Germinal center (tissue), 1 donor: ENCODE data around the gene BRAT1.
A peak's percentile ranks its signal among the peaks of the same experiment; 100 is the strongest.

Experiments
- DNase-seq: peaks from one replicate; pipeline ENCODE4 v3.0.0; 2012; ENCODE audit warnings: mixed read lengths, low spot score

BRAT1 gene

DNA sequence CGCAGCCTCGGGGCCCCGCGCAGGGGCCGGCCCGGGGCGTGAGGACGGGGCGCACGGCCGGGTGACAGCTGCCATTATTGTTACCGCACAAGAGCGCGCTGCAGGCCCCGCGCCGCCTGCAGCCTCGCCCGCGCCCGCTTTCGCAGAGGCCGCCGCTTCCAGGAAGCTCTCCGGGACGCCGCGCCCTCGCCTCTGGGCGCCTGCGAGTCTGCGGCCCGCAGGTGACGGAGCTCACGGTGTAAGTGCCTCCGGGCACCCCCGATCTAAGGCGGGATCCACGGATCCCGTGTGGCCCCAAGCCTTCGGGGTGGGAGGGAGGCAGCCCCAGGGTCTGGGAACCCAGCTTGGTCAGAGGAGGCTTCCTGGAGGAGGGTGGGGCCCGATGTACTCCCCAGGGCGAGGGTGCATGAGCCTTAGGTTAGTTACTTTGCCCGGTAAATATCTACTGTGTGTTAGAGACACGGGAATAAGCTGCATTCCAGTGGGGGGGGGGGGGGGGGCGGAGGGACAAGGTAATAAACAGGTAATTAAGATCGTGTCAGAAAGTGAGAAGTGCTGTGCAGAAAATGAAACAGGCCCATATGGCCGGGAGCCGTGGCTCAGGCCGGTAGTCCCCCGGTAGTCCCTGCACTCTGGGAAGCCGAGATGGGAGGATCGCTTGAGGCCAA is 4.1 kb upstream of the BRAT1 start:
- DNase-seq: no peak

DNA sequence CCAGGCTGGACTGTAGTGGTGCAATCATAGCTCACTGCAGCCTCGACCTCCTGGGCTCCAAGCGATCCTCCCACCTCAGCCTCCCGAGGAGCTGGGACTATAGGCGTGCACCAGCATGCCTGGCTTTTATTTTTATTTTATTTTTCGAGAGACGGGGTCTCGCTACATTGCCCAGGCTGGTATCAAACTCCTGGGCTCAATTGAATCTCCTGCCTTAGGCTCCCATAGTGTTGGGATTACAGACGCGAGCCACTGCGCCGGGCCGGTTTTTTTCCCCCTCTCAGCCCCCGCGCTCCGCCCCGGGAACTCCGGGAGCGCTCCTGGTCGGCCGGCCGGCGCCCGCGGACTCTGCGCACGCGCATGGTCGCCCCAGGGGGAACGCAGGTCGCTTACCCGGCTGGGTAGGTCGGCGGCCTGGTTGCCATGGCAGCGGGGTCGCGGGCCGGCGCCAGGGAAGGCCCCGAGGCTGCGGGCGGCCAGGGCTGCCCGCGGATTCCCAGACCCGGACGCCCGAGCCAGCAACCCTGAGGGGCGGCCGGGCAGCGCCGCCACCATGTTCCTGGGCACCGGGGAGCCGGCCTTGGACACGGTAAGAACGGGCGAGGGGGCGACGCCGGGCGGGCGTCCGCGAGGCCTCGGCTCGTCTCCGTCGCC is 3.4 kb upstream of the BRAT1 start, which contains the start of gene IQCE:
TSS of gene IQCE (plus strand) at position 351 of the 654 bp plus-strand sequence. CDS start at position 554, 203 bp downstream.
- DNase-seq: peak; percentile 87

DNA sequence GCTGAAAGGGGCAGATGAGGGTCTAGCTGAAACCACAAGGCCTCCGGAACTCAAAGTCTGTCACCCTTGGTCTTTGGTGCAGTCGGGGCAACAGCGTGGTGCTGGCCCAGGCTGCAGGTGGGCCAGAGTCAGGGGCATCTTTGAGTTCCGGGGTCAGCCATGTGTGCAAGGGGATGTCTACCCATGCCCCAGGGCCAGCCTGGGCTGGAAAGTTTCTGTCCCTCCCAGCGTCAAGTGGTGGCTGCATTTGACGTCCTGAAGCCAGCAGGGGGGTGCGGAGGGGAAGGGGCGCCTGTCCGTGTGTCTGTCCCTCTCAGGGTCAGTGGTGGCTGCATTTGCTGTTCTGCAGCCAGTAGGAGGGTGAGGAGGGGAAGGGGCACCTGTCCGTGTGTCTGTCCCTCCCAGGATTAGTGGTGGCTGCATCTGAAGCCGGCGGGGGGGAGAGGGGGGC is 638 bp downstream of the BRAT1 start:
- DNase-seq: peak; percentile 36

DNA sequence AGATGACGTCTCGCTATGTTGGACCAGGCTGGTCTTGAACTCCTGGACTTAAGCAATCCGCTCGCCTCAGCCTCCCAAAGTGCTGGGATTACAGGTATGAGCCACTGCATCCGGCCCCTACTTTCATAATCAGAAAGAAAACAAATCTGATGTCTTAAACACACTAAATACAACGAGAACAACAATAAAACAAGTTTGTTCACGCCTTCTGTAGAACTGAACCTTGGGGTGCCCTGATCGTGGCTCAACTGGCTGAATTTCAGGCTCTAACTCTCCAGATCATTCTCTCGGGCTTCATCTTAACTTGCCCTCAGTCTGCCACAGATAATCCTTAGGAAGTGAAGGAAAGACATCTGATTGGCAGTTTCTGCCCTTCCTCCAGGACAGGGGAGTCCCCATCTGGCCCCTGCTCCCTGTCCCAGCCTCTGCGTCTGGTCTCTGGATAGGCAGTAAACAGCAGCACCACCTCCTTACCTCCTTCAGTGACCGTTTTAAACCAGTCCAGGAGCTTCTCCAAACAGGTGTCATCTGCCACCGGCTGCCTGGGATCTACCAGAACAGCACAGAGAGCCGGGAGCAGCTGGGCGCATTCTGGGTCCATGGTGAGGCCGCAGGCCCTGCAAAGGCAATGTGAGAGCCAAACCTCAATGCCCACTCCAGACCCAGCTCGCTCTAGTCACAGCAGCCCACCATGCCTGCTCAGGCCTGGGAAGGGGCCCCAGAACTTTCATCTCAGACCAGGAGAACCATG is 1.3 kb downstream of the BRAT1 start:
- no peak for DNase-seq

DNA sequence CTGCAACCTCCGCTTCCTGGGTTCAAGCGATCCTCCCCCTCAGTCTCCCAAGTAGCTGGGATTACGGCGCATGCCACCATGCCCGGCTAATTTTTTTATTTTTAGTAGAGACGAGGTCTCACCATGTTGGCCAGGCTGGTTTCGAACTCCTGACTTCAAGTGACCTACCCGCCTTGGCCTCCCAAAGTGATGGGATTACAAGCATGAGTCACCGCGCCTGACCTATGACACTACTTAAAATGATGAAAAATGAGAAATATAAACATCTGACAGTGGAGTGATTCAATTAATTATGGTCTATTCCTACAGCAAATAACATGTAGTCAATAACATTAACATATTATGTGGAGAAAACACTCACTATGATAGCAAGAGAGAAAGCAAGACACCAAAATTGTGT is 2.2 kb downstream of the BRAT1 start:
- DNase-seq: no peak

DNA sequence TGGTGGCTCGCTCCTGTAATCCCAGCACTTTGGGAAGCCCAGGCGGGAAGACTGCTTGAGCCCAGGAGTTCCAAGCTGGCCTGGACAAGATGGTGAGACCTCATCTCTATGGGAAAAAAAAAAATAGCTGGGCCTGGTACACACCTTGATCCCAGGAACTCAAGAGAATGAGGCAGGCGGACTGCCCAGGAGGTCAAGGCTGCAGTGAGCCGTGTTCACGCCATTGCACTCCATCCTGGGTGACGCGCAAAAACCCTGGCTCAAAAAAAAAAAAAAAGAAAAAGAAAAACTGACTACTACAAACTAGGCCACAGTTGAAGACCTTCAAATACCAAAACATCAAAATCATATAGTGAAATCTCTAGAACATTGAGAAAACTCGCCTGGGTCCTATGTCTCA is 3.9 kb downstream of the BRAT1 start:
- DNase-seq: no peak

DNA sequence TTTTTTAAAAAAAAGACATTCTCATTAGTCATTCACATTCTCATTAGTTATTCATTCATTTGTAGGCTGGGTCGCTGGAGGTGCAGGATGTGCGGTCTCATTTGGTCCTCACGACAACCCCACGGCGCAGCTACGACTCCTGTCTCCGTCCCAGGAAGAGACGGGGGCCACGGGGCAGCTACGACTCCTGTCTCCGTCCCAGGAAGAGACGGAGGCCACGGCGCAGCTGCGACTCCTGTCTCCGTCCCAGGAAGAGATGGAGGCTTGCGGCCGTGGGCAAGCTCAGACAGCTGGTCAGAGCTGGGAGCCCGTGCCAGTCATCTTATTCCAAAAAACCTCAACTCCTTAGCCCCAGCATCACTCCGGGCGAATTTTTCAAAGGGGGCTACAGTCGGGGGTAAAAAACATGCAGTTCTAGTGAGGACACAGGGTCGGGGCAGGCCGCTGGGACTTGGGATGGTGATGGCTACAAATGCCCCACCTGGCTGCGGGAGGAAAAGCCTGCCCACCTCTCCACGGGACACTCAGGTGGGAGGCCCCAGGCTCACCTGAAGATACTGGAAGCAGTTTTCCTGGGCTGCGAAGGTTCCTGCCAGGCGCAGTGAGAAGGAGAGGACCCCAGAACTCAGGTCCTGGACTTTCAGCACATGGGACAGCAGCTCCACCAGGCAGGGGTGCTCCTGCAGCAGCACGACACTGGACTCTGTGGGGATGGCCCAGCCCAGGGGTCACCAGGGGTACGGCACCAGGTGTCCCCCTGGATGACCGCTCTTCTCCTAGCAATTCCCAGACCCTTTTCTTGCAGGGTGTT is 8.3 kb downstream of the BRAT1 start:
- no peak for DNase-seq

DNA sequence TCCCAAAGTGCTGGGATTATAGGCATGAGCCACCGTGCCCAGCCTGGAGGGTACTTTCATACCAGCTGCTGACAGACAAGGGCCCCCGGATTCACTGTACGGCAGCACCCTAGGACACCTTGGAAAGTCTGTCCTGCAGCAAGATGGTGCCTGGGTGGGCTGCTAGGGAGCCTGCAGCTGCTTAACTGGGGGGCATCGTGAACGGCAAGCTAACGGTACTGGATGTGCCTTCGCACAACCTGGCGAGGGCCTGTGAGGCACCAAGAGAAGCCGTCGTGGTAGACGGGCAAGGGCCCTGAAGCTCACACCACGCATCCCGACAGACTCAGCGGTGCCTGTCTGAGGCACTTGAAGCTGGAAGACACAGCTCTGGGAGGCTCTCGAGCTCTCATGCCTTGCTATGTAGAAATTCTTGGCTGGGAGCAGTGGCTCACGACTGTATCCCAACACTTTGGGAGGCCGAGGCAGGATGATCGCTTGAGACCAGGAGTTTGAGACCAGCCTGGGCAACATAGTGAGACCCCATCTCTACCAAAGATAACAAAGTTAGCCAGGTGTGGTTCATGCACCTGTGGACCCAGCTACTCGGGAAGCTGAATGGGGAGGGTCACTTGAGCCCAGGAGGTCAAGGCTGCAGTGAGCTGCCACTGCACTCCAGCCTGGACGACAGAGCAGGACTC is 9.4 kb downstream of the BRAT1 start:
- no peak for DNase-seq

DNA sequence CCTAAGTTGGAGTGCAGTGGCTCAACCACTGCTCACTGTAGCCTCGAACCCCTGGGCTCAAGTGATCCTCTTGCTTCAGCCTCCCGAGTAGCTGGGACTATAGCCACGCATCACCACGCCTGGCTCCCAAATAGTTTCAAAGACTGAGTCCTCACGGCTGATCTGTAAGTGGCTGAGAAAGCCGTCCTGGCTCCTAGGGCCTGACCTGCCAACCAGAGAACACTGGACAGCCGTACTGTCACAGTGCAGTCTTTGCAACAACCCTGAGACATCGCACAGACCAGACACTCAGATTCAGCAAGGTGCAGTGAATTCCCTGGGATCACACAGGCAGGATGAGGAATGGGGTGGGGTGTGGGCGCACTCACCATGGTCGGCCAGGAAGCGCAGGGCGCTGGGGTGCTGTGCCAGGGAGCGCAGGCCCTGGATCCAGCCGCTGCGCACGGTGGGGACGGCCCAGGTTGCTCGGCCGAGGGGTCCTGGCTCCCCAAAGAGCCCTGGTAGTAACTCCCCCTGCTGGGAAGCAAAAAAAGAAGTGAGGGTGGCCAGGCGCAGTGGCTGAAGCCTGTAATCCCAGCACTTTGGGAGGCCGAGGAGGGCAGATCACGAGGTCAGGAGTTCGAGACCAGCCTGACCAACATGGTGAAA is 10.7 kb downstream of the BRAT1 start:
- DNase-seq: no peak

DNA sequence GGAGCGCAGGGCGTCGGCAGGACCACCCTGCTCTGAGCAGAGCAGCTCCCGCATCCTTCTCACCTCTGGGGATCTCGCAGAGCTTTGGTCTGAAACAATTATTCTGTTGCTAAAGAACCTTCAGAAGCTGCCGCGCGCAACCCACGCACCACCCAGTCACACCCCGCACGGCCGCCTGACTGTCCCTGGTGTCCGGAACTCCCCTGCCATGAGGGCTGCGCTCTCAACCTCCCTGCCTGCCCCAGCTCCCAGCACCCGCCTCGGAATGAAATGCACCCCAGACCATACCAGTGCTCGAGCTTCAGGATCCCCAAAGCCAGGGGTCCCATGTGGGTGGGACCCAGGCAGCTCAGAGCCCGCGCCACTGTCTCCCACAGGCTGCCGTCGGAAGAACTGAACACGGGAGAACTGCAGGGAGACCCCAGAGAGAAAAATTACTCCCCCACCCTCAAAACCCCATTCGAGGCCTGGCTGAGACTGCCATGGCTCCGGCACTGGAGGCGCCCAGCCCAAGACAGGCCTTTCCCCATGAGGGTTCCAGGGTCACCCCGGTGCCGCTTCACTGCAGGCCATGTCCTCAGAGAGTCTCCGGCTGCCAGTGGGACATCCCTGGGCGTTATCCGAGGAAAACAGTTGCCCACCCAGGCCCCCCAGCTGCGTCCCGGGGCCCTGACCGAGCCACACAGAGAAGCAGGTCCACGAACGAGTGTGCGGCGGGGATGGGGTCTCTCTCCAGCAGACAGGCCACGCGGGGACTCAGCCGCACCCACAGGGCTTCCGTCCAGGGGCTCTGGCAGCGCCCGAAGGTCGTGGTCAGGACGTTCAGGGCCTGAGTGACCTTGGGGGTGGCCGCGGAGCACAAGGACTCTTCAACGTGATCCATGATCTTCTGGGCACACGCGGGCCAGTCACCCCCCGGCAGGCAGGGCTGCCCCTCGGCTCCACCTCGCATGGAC is 12.1 kb downstream of the BRAT1 start:
- no peak for DNase-seq

DNA sequence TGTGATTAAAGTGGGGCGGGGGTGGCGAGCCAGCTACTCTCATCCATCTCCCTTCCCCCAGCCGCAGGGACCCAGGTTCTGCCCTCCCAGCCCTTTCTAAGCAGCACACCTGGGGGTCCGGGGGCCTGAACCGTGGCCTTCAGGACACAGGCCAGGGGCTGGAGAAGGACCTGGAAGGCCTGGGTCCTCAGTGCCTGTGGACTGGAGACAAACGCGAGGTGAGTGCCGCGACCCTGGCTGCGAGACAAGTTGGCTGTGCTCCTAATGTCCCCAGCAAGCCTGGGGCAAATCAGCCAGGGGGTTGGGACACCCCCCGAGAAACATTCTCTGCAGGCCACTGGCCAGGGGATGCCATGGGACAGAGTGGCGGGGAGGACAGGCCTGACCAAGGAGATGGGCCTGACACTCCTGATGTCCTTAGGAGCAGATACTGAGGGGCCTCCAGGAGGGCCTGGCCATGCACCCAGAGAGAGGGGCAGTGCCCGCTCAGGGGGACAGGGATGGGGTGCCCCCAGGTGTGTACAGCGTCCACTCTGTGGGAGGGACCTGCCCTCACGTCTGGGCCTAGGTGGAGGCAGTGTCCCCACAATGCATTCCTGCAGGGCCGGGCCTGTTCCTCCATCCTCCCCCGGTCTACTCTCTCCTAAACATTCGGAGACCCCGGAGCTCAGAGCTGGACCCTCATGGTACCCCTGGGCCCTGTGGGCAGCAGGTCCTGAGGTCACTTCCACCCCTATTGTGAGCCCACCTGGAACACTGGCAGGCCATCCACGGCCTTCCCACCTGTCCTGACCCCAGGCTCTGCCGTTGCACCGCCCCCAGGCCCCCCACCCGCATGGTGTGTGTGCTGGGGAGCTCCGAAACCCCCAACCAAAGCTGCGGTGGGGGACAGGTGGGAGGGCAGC is 13.1 kb downstream of the BRAT1 start:
- DNase-seq: no peak

DNA sequence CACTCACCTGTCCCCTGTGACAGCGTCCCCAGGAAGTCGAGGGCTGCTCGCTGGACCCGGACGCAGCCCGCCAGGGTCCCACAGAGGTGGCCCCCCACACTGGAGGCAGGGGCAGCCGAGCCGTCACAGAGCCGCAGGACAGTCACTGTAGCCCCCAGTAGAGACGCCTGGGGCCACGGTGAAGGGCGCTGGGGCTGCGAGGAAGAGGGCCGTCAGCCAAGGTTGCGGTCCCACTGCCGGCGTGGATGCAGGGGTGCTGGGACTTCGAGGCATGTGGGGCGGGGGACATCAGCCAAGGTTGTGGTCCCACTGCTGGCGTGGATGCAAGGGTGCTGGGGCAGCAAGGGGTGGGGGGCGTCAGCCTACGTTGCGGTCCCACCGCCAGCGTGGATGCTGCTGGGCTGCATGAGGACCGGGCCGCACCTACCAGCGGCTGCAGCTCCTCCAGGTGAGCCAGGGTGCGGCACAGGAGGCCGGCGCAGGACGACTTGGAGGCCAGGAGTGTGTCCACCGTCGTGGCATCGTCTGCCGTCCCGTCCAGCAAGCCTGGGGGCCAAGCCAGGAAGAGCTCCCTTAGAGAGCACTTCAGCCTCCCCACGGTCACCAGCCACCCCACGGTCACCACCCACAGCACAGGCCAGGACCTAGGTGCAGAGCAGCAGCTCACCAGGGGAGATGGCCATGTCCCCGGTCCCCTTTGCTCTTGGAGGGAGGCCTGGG is 13.9 kb downstream of the BRAT1 start:
- no peak for DNase-seq

DNA sequence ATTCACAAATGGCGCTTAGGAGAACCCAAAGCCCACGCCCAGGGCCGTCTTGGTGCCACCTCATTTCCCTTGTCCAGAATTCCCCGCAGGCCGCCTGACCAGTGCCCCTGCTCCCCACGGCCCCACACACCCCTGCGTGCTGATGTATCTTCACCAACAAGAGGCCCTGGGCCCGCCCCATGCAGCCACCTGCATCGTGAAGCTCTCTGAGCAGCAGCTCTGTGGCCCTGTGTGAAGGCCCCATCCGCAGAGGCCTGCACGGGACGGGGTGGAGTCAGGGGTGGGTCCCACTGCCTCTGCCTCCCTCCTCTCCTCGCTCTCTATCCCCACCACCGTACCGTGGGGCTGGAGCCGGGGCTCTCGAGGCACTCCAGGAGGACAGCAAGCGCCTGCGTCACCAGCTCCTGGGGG is 14.7 kb downstream of the BRAT1 start:
- no peak for DNase-seq

DNA sequence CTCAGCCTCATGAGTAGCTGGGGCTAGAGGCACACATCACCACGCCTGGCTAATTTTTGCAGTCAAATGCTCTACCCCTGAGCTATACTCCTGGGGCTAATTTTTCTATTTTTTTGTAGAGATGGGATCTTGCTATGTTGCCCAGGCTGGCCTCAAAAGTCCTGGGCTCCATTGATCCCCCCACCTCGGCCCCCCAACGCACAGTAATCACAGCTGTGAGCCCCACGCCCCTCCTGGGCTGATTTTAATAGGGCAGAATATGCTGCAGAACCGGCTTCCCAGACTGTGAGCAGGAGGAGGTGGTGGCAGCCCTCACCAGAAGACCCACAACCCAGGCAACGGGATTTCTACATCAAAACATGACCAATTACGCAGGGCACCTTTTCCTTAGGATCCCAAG is 15.2 kb downstream of the BRAT1 start:
- no peak for DNase-seq

DNA sequence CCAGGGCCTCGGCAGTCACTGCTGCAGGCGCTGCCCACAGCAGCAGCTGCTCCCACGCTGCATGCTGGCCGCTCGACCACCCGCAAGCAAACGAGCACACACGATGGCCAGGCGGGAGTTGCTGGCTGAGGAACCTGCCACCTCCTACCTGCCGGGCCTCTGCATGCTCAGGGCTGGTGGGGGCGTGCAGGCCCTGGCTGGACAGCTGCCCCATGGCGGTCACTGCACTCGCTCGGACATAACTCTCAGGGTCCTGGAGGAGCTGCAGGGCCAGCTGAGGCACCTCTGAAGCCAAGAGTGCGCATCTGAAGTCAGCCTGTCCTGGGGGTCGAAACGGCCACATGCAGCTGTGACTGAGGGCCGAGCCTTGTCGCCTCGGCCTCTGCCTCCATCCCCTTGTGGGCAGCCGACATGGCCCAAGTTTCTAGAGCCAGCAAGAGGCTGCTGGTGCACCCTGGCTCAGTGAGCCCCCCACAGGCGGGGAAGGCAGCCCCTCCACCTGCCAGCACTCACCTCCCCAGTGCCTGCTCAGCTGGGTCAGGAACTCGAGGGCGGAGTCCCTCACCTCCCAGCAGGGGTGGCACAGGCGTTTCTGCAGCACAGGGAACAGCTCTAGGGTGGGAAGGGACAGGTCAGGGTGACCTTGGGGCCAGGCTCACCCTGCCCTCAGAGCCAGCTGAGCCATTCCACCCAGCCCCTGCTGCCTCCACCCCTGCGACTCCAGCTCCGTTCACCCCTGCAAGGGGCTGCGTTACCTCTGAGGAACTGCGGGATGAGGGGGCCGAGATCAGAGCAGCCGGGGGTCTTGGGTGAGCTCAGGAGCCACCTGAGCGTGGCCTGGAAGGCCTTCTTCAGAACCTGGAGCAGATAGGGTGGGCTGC is 16.1 kb downstream of the BRAT1 start:
- no peak for DNase-seq

DNA sequence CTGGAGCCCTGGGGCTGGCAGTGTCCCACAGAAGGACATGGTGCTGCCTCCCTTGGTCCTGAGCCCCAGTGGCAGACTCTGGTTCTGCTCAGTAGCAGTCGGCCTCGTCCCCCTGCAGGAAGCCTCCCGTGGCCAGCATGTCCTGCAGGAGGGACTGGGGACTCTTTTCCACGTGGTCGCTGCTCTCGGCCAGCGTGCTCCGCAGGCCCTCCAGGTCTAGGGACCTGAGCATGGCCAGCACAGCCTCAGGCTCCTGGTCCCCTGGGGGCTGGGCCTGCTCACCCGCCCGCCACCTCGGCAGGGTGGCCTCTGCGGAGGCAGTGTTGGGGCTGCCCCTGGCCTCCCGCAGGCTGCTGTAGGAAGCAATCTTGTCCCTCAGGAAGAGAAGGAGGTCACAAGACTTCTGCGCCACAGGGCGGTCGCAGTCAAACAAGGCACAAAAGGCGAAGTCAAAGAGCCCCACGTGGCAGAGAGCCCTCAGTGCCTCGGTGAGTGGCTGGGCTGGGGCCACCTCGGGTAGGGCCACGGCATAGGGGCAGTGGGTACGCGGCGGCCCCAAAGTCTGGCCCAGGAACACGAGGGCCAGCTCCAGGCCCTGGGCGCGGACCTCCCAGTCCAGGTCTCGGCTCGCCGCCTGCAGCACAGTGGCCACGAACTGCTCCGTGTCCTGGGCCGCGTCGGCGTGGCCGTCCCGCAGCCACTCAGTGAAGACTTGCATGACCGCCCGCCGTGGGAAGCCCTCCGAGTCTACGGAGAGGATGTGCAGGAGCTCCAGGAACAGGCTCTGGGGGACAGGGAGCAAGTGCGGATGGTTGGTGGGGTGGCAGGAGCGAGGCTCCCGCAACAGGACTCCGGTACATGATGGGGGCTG is 17.1 kb downstream of the BRAT1 start:
- no peak for DNase-seq
